Measurements from ENCODE around the gene HES1.
A peak's percentile ranks its signal among the peaks of the same experiment; 100 is the strongest.

The HES1 gene

DNA sequence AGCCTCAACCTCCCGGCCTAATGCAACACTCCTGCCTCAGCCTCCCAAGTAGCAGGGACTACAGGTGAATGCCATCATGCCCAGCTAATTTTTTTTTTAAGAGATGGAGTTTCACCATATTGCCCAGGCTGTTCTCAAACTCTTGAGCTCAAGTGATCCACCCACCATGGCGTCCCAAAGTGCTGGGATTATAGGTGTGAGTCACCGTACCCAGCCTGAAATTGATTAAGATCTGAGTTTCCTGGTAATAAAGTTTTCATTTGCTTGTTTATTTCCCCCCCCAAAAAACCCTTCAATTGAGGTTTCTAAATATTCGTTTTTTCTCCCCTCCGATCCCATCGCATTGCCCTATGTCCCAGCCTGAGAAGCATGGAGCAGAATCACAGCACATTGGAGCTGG lies 39.0 kb downstream of the HES1 start:
- no peak for DNase-seq

DNA sequence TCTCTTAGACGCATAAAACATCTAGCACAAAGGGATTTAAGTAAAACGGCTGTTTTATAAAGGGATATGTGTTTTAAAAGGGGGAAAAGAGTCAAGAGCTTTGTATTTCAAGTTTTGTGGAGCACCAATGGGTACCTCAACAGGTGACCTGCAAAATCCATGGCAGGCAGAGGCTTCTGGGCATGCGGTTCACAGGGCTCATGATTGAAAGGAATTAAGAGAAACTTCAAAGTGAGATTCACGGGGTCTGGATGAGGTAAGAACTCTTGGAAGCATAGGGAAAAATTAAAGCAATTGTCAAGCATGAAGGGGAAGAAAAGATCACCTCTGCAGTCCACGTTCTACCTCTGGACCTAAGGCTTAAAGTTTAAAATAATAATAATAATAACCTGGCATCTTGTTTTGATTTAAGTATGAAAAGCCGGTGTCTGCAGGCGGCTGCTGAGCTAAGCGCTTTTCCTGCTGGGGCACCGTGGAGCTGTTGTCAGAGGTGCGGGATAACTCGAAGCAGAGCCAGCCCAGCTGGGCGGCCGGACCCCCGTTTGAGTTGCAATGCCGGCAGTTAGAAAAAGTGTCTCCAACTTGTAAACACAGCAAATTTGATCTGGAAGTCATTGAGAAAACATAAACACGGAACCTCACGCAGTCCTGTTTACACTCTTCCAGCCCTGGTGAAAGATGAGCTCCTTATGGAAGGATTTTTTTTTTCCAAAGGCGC lies 40.5 kb downstream of the HES1 start:
- no peak for DNase-seq

DNA sequence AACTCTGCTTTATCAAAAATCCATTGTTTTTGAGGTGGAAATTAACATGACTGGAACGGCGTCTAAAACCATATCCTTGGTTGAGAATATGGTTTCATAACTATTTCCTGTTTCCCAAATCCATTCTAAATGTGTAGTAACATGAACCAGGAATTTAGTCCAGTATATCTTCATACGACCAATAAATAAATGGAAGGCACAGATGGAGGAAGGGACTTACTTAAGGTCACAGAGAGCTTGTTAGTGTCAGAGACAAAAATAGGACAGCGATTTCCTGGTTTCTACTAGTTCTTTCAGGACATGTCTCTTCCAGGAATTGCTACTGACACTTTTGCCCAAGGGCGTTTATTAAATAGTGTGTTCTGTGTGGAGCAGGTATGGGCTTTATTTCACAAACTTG lies 41.2 kb downstream of the HES1 start:
- DNase-seq = no peak

DNA sequence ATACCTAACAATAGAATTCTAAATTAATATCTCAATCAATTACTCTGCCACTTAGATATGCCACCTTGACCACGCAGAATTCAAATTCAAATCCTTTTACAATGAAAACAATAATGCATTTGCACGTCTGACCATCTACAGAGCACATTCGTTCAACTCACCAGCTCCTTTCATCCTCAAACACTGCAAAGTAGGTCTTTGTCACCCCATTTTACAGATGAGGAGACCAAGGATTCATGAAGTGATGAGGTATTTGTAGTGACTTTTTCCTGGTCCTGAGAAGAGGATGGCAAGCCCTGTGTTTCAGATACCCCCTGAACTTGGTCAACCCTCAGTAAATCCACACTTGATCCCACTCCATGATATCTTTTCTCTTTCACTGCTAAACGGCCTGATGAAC lies 42.2 kb downstream of the HES1 start:
- DNase-seq = no peak

DNA sequence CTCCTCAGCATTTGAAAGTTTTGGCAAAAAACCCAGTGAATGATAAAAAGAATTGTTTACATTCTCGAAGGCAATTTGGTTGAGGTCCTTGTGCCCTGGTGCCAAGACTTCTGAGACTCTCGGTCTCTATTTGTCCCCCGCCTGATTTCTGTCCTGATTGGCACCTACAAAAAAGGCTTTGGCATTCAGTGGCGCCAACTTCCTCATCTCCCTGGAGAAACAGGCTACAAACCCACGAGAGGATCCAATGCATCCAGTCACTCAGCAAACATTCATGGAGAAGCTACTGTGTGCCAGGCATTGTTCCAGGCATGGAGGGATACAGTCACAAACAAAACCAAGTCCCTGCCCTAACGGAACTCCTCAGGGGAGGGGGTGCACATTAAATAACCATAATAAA lies 42.7 kb downstream of the HES1 start:
- no peak for DNase-seq

- no peak for DNase-seq
Measured at GRCh38 chr3:194180570-194180969, 44.6 kb downstream of the HES1 start.

DNA sequence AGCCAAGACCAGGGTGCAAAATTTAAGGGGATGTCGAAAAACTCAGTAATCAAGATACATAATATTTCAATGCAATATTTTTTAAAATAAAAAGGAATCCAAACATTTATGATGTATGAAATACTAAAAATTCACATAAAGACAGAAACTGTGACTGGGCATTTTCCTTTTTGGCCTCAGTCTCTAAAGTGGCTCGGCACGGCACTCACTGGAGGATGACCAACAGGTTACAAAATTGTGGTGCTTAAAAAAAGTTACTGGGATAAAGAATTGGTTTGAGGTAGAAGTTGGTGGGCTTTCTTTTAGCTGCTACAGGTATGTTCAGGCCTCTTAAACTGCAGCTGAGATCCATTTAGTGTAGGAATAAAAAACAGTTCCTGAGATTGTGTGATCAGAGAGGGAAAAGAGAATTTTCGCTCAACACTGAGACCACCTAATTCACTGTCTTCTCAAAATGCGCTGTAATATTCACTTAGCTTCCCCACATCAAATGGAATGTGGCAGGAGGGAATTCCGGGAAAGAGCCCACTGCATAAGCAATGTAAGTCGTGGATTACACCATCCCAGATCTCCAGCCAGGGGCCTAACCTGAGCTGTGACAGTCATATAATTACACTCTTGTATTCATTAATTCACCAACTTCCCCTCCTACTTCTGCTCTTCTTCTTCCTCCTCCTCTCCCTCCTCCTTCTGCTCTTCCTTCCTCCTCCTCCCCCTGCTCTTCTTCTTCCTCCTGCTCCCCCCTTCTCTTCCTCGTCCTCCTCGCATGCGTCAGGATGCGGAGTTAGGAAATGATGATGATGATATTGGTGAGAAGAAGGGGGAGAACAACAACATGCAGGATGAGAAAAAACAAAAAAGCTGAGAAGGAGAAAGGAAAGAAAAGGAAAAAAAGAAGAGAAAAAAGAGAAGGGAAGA lies 45.9 kb downstream of the HES1 start:
- DNase-seq = no peak

GRCh38 chr3:194183271-194183670 lies 47.3 kb downstream of the HES1 start:
- no peak for DNase-seq

- DNase-seq = peak; percentile 81
Measured at GRCh38 chr3:194184265-194184751, 48.4 kb downstream of the HES1 start.

GRCh38 chr3:194184801-194185200 lies 48.9 kb downstream of the HES1 start:
- no peak for DNase-seq

- DNase-seq = no peak
Measured at GRCh38 chr3:194185221-194185620, 49.3 kb downstream of the HES1 start.

GRCh38 chr3:194187233-194187944 lies 51.4 kb downstream of the HES1 start:
- no peak for DNase-seq

Data from NCI-H748 treated with DMSO at 0.1 percent for 48 hours (cell line).